HEK293 (cell line): ENCODE data around the gene SAXO1.

Experiments used
- CTCF ChIA-PET: fragments of 350-600 bp; formaldehyde crosslinking; extraction: SDS; loops from one replicate; lab custom pipeline; 2021; ENCODE audit warnings: antibody characterized with exemption; lab: Yijun Ruan, JAX
- POLR2A ChIA-PET: fragments of 300-600 bp; formaldehyde crosslinking; extraction: SDS; loops from one replicate; lab custom pipeline; 2020; ENCODE audit warnings: antibody characterized with exemption, inconsistent platforms; lab: Yijun Ruan, JAX
- H3K27ac ChIP-seq: fragments of 200-500 bp; sonication (Bioruptor generic); 2 replicates; pipeline ENCODE4 v1.5.1; 2014; ENCODE audit warnings: low read depth, low read length, control low read depth, inconsistent platforms; ENCODE audit errors: extremely low read depth
- H3K36me3 ChIP-seq, 2 experiments: fragments of 200-500 bp in 1 of 2; sonication (Bioruptor generic) in 1 of 2; 1 replicate in 1 of 2; 2 replicates in 1 of 2; pipeline ENCODE4 v1.5.1; 2014 to 2017; ENCODE audit warnings: inconsistent platforms in 2 of 2, low read length in 2 of 2; ENCODE audit not compliant: control insufficient read depth in 2 of 2, insufficient read depth in 1 of 2
- H3K4me1 ChIP-seq: fragments of 200-500 bp; sonication (Bioruptor generic); 2 replicates; pipeline ENCODE4 v1.5.1; 2014; ENCODE audit warnings: mild to moderate bottlenecking, low read length, inconsistent platforms; ENCODE audit not compliant: control insufficient read depth, insufficient read depth
- H3K4me3 ChIP-seq: 2 replicates; pipeline ENCODE4 v1.5.1; 2011; ENCODE audit warnings: low read depth, mild to moderate bottlenecking, control low read depth, low read length, moderate library complexity
- H3K9me3 ChIP-seq: fragments of 200-500 bp; sonication (Bioruptor generic); 2 replicates; pipeline ENCODE4 v1.5.1; 2014; ENCODE audit warnings: low read depth, low read length, inconsistent platforms; ENCODE audit not compliant: control insufficient read depth, insufficient read depth
- BCL6B ChIP-seq: fragments of 450-650 bp; formaldehyde crosslinking; IDR thresholded peaks from 2 replicates; pipeline ENCODE4 v1.5.1; 2017; ENCODE audit warnings: missing biosample characterization, missing genetic modification characterization
- FEZF1 ChIP-seq: fragments of 450-650 bp; formaldehyde crosslinking; IDR thresholded peaks from 2 replicates; pipeline ENCODE4 v1.5.1; 2016; ENCODE audit warnings: missing biosample characterization, missing genetic modification characterization
- HOXC10 ChIP-seq: sonication (generic); formaldehyde crosslinking; IDR thresholded peaks from 2 replicates; pipeline ENCODE4 v1.8.1; 2023; ENCODE audit warnings: mild to moderate bottlenecking, missing genetic modification reagents
- KLF16 ChIP-seq: fragments of 450-650 bp; formaldehyde crosslinking; IDR thresholded peaks from 2 replicates; pipeline ENCODE4 v1.5.1; 2017; ENCODE audit warnings: missing biosample characterization, missing genetic modification characterization
- PRDM1 ChIP-seq: fragments of 450-650 bp; formaldehyde crosslinking; IDR thresholded peaks from 2 replicates; pipeline ENCODE4; 2016; ENCODE audit warnings: missing biosample characterization, missing genetic modification characterization
- REPIN1 ChIP-seq: fragments of 450-650 bp; formaldehyde crosslinking; IDR thresholded peaks from 2 replicates; pipeline ENCODE4 v1.5.1; 2017; ENCODE audit warnings: missing biosample characterization, missing genetic modification characterization, low read depth
- ZBTB44 ChIP-seq: fragments of 450-650 bp; IDR thresholded peaks from 2 replicates; pipeline ENCODE4 v1.5.1; 2018; ENCODE audit warnings: missing biosample characterization, mild to moderate bottlenecking, missing genetic modification characterization
- ZNF350 ChIP-seq: fragments of 450-650 bp; formaldehyde crosslinking; IDR thresholded peaks from 2 replicates; pipeline ENCODE4 v1.5.0; 2017; ENCODE audit warnings: missing biosample characterization, mild to moderate bottlenecking, missing genetic modification characterization
- ZNF473 ChIP-seq: fragments of 450-650 bp; formaldehyde crosslinking; IDR thresholded peaks from 2 replicates; pipeline ENCODE4 v1.5.1; 2017; ENCODE audit warnings: missing biosample characterization, missing genetic modification characterization
- ZNF580 ChIP-seq: fragments of 450-650 bp; formaldehyde crosslinking; IDR thresholded peaks from 2 replicates; pipeline ENCODE4 v1.5.1; 2016; ENCODE audit warnings: missing biosample characterization, missing genetic modification characterization
- ZNF654 ChIP-seq: fragments of 450-650 bp; formaldehyde crosslinking; IDR thresholded peaks from 2 replicates; pipeline ENCODE4 v1.5.1; 2016; ENCODE audit warnings: low read depth, missing biosample characterization, missing genetic modification characterization
- ZNF664 ChIP-seq: fragments of 450-650 bp; formaldehyde crosslinking; IDR thresholded peaks from 2 replicates; pipeline ENCODE4 v1.5.1; 2016; ENCODE audit warnings: missing biosample characterization, missing genetic modification characterization
- ZNF701 ChIP-seq: fragments of 450-650 bp; formaldehyde crosslinking; IDR thresholded peaks from 2 replicates; pipeline ENCODE4 v1.5.1; 2016; ENCODE audit warnings: missing biosample characterization, missing genetic modification characterization
- ZNF792 ChIP-seq: fragments of 450-650 bp; formaldehyde crosslinking; IDR thresholded peaks from 2 replicates; pipeline ENCODE4 v1.5.1; 2016; ENCODE audit warnings: missing biosample characterization, missing genetic modification characterization
- TF ChIP-seq, protein P1 (sequence below): fragments of 450-650 bp; formaldehyde crosslinking; IDR thresholded peaks from 2 replicates; pipeline ENCODE4 v1.5.1; 2016; ENCODE audit warnings: missing biosample characterization, missing genetic modification characterization

SAXO1 gene

DNA sequence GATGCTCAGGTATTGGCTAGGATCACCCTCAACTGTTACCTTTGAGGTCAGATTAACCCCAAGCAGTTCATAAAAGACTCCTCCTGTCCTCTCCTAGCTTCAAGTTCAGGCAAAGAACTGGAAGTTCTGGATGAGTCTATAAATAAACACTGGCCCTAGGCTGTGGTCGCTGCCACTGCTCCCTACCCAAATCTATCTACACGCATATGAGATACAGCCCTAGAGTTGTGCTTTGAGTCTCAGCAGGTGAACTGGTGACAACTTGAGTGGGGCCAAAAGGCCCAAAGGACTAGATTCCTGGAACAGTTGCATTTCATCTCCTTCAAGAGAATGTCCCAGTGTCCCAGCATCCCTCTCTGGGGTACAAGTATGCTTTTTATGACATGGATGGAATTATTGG is 62.6 kb downstream of the SAXO1 start:
- Histone ChIP-seq H3K27ac (no peak overlapping the region), H3K4me1 (peaks cover 2% of the 10 kb centered on the region; the same call in 1 of the 2 replicates), H3K36me3 (no peaks in the 10 kb centered on the region)
- no peak for TF ChIP-seq ZNF792 (tag by site-specific recombination)
- TF ChIP-seq ZNF350 (tag by site-specific recombination): no peak
- TF ChIP-seq KLF16 (tag by site-specific recombination): no peak
- TF ChIP-seq BCL6B (tag by site-specific recombination): no peak
- TF ChIP-seq ZNF473 (tag by site-specific recombination): no peak
- TF ChIP-seq, protein P1, sequence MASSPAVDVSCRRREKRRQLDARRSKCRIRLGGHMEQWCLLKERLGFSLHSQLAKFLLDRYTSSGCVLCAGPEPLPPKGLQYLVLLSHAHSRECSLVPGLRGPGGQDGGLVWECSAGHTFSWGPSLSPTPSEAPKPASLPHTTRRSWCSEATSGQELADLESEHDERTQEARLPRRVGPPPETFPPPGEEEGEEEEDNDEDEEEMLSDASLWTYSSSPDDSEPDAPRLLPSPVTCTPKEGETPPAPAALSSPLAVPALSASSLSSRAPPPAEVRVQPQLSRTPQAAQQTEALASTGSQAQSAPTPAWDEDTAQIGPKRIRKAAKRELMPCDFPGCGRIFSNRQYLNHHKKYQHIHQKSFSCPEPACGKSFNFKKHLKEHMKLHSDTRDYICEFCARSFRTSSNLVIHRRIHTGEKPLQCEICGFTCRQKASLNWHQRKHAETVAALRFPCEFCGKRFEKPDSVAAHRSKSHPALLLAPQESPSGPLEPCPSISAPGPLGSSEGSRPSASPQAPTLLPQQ (tag by site-specific recombination): no peak
- no peak for TF ChIP-seq REPIN1 (tag by site-specific recombination)
- TF ChIP-seq ZNF664 (tag by site-specific recombination): no peak
- no peak for TF ChIP-seq ZBTB44 (tag by site-specific recombination)
- TF ChIP-seq ZNF701 (tag by site-specific recombination): no peak
- TF ChIP-seq, all 188 proteins: peak for 0
- H3K4me3 ChIP-seq: no peak overlapping the region
- CTCF ChIA-PET: interaction anchor here (0.8 kb wide), 1 partner anchor 9 kb away, joined by 3 read pairs; no protein-coding TSS in a partner anchor
- POLR2A ChIA-PET: no interaction called here
- no peaks in the 10 kb centered on the region for H3K9me3 ChIP-seq

- no peak overlapping the region for H3K4me3 ChIP-seq
- no peaks in the 10 kb centered on the region for H3K9me3 ChIP-seq
- TF ChIP-seq HOXC10: no peak
- TF ChIP-seq ZNF580: no peak
- no peak for TF ChIP-seq PRDM1 (tag by site-specific recombination)
- ChIA-PET CTCF (interaction anchor here (1.2 kb wide), 1 partner anchor 9 kb away, joined by 3 read pairs; no protein-coding TSS in a partner anchor), POLR2A (interaction anchor here (0.5 kb wide), 1 partner anchor 9 kb away, joined by 3 read pairs; no protein-coding TSS in a partner anchor)
- no peaks in the 10 kb centered on the region for H3K36me3 ChIP-seq
- H3K27ac ChIP-seq: no peak overlapping the region
- H3K4me1 ChIP-seq: peaks cover 2% of the 10 kb centered on the region; the same call in 1 of the 2 replicates
Observed at GRCh38 chr9:18969128-18969527, 63.9 kb downstream of the SAXO1 start.

DNA sequence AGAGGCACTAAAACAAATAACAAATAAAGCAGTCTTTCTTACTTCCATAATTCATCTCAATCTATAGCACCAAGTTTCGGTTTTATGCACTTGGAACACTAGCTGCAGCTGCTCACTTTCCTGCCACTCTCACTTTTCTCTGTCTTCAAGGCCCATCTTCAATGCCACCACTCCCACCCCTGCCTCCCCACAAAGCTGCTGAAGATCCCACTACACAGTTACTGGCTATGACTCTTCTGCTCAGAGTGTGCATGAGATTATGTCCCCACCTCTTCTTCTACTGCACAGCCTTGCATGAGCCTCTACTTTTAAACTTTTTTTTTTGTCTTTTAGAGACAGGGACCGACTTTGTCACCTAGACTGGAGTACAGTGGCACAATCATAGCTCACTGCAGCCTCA is 77.4 kb downstream of the SAXO1 start:
- POLR2A ChIA-PET: interaction anchor here (0.7 kb wide), 1 partner anchor 1344 kb away, joined by 3 read pairs; no protein-coding TSS in a partner anchor
- CTCF ChIA-PET: interaction anchor here (0.7 kb wide), 2 partner anchors 16 to 55 kb away, joined by 3 read pairs; no protein-coding TSS in a partner anchor
- H3K27ac ChIP-seq: no peak overlapping the region
- H3K4me3 ChIP-seq: no peak overlapping the region
- H3K4me1 ChIP-seq: no peaks in the 10 kb centered on the region
- H3K9me3 ChIP-seq: no peaks in the 10 kb centered on the region
- no peaks in the 10 kb centered on the region for H3K36me3 ChIP-seq
- TF ChIP-seq FEZF1 (tag by site-specific recombination) (0 out of 2 replicates have a peak, but pooled peaks have one; percentile 26), ZNF654 (tag by site-specific recombination) (no peak)
